Measurements from ENCODE around the gene MEIS2. TPM values are rescaled to one million over a fixed set of nuclear protein-coding genes. Genes with fewer than 3 reads are reported as not detected.

The MEIS2 gene
- polyA plus RNA-seq, 3 donors: 136 to 164 (median 145) TPM

DNA sequence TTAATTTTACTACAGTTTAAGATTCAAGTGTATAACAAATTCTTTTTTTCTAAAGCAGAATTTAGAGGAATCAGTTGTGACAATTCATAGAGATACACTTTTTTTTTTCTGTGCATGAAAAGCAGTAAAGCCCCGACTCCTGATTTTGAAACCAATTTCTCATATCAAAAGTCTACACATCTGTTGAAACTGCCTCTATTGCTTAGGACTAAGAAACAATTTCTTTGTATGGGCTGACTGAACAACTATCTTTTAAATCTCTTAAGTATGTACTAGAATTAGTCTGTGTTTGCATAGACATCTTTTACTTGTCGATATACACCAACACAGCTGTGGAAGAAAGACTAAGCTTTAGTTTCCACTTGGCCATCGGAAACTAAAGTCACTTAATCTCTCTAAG, 127.6 kb downstream of the MEIS2 start:
- no peak for DNase-seq (ENCODE audit: low read depth in 3 of 3, low spot score in 2 of 3)

DNA sequence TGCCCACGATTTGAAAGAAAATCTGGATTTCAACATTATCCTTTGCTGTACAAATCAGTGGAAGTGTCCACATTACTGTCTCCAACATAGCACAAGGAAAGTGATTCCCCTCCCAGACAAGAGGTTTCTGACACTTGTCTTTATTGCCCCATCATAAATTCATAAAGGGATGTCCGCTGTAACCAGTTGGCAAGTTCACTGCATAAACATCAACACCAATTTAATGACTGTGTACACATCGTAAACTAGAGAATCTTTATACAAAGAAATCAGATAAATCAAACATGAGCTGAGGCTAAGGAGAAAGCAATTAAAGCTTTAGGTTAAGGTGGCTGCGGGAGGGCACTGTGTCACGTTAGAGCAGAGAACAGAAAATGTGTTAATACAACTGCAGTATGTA, 129.8 kb downstream of the MEIS2 start:
- no peak for DNase-seq (ENCODE audit: low read depth in 3 of 3, low spot score in 2 of 3)

DNA sequence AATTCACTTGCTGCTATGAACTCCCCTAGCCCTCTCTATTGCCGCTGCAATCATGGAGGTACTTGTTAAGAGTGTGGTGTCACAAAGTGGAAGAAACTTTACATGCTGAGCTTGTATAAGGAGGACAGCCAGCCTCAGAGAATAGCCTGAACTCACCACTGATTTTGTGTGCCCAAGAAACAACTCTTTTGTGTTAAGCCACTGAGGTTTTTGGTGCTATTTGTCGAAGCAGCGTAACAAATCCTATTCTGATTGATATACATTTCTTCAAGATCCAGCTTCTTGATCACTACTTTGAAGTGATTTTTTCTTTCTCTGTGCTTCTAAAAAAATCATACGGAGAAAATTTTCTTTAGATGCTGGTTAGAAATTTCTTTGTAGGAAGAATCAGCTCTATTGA, 132.4 kb downstream of the MEIS2 start:
- DNase-seq (ENCODE audit: low read depth in 3 of 3, low spot score in 2 of 3): no peak

DNA sequence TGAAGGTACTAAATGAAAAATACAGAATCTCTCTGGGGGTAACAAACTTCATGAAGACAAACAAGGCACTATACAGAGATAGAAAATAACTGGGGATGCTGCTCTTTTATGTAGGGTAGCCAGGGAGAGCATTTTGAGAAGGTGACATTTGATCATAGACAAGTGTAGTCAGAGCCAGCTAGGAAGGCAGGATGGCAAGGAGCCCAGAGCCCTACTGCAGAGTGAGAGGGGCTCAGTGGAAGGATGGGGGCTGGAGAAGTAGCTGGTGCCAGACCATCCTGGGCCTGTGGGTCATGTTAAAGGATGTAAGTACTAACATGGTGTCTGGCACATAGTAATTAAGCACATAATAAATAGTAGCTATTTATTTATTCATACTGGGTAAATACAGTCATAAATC, 133.6 kb downstream of the MEIS2 start:
- DNase-seq (ENCODE audit: low read depth in 3 of 3, low spot score in 2 of 3): no peak

DNA sequence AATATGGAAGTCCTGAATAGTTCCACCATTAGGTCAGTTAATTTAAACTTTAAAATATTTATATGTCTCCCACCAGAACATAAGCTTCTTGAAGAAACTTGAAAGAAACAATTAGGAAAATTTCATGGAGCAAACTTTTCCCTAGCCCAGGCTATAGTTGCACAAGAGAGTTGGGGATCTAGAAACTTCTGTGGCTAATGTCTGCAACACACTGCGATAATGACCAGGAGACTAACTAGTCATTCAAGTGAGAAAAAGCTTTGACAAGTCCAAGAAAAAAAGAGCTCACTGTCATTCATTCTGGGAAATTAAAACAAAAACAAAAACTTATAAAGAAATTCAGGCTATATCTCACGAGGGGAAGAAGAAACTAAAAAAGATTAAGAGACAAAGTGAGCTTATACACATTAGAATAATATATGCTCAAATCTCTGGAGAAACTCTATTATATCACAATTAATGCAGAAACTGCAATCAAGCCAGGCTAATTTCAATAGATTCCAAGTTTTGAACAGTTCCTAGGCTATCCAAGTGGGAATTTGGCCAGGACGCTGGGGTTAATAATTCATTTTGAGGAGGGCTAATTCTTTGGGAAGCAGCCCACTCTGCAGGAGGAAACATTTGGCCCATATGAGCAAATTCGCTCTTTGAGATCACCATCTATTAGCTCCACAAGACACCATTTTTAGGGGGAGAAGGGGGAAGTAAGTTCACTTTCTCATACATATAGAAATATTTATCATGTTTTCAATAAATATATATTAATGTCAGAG, 134.6 kb downstream of the MEIS2 start:
- DNase-seq (ENCODE audit: low read depth in 3 of 3, low spot score in 2 of 3): no peak

DNA sequence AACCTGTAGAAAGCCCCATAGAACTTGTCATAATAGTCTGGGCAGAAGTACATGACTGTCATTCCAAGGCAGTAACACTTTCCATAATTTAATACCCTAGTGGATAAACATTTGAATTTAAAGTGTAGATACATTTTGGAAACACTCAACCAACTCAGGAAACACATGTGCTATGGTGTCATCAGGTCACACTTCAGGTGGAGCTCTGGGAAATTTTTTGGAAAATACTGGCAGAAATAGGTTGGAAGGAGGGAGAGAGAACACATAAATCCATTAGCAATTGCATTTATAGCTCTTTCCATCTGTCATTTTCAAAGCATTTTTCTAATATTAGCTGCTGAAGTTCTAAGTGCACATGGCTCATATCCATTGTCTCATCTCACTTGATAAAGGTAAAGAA, 135.7 kb downstream of the MEIS2 start:
- DNase-seq (ENCODE audit: low read depth in 3 of 3, low spot score in 2 of 3): no peak

DNA sequence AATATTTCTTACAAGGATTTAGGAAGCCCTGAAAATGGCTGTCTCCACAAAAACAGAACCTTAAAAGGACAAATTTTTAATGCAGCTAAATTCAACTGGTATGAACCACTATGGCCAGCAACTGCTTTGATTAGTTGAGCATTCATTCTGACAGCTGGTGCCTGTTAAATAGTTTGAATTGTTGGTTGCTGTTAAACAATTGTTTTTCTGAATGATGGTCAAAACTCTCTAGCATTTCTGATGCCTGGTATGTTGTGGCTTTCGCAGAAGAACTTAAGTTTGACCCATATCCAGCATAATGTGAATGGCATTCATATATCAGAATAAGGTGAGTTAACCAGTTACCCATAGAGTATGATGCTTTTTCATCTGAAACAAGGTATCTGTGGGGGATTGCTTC, 138.4 kb downstream of the MEIS2 start:
- no peak for DNase-seq (ENCODE audit: low read depth in 3 of 3, low spot score in 2 of 3)

DNA sequence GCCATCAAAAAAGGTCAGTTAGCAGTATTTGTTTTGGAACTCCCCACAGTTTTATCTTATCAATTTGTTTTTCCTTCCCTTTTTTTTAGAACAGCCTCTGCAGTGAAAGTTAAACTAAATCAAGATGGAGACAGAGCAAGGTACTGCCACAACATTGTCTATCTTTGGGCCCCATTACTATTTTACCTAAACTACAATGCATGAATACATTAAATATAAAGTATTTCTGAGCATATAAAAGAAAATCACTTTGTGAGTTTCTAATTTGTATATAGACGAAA, 139.5 kb downstream of the MEIS2 start:
- DNase-seq (ENCODE audit: low read depth in 3 of 3, low spot score in 2 of 3): no peak

DNA sequence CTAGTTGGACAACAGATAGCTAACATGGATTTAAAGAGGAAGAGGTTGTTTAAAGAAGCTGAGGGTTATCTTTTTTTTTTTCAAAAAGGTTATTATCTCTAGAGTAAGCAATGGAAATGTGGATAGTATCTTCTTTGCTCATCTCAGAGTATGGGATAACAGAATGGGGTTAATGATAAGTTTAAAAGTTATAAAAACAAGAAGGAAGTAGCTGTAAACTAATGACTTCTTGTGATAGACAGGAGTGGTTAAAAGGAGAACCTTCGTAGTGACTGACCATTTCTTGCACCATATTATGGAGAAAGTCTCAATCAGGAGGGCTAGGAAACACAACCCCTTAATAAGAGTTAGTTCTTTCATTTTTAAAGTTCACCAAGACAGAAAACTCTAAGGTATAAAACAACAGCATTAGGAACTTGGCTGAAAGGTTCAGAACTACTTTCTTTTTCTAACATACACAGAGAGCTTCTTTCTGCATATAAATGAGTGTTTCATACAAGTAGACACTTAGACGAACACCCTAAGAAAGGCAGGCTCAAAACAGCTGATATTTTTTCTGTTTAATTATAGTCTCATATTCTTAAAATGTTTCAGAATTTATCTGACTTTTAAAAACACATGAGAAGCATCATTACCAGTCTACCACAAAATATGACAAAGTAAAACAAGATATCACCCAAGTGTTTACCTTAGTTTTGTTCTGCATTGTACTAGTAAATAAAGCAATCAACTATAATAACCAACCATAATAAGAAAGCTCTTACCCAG, 140.0 kb downstream of the MEIS2 start:
- DNase-seq (ENCODE audit: low read depth in 3 of 3, low spot score in 2 of 3): no peak

DNA sequence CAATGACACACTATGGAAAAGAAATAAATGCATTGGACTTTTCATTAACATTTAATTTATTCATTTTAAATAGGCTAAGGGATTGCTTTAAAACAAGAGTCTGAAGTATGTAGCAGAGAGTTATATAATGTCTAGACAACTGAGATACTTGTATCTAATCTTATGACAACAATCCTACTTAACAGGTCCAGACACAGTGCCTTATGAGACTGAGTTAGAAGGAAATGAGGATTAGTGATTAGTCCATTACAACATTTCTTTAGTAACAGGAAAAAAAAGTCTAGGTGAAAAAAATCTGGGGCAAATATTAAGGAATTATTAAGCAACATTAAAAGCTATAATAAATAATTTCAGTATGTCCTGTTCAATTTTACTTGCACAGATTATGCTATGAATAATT, 140.6 kb downstream of the MEIS2 start:
- no peak for DNase-seq (ENCODE audit: low read depth in 3 of 3, low spot score in 2 of 3)

DNA sequence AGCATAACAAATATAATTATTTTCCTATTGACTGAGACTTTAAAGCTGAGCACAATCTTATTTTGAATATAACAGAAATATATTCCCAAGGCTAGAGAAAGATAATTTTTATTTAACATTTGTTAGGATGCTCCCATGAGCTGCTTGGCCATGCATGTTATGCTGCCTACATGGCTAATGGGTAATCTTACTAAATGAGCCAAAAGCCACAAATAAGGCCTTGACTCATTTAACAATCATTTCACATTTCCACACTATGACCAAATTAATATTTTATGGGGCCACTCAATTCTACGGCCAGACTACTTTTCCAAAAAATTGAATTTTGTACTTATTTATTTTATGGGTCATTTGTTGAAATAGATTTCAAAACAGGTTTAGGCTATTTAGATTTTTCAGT, 141.7 kb downstream of the MEIS2 start:
- DNase-seq (ENCODE audit: low read depth in 3 of 3, low spot score in 2 of 3): no peak

DNA sequence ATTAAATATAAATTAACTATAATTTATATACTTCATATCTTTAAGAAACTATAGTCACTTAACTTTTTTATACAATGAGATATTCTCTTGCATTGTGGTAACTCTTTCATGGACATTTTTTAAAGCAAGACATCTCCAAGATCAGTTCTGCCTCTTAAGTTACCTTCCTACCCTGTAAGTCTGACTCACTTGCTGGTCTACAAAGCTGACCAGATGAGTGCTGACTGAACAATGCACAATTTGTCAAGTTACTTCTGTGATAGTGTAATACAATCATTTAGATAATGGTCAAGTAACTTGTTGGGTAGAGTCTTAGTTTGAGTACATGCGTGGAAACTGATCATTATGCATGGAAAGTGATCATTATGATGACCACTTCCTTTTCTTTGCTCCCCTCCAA, 145.9 kb downstream of the MEIS2 start:
- DNase-seq (ENCODE audit: low read depth in 3 of 3, low spot score in 2 of 3): no peak

DNA sequence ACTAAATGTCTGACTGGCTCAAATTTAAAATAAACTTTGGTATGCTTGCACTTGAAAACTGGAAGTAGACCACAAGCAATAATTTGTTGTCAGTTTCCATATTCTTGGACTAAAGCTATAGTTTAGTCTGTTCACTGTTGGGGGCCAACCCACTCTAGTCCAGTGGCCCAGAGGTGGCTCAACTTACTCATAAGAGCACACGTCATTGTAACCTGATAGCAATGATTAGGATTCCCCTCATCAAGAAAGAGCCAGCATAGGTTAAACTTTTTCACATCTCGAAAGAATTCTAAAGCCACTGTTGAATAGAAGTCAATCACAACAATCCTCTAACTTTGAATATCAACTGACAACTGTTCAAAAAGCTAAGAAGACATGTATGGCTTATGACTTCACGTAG, 147.0 kb downstream of the MEIS2 start:
- DNase-seq (ENCODE audit: low read depth in 3 of 3, low spot score in 2 of 3): no peak

DNA sequence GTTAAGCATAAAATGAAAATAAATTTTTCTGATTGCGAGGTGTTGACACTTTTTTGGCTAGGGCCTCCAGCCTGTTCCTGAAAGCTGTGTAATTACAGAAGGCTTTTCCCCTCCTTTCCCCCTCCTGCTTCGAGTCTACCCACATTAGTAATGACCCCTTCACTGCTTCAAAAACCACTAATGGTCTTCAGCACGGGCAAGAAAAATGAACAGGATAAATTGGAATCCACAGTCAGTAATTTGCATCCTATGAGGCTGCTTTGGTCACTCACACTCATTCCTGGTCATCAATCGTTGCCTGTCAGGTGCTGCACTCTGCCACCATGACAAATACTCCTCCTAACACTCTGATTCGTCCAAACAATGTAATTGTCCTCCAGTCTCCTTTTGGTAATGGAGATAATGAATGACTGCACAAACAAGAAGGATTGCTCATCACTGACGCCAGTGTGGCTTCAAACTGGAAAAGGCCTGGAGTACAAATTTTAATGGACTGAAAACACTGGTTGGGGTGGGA, 148.6 kb downstream of the MEIS2 start:
- no peak for DNase-seq (ENCODE audit: low read depth in 3 of 3, low spot score in 2 of 3)

DNA sequence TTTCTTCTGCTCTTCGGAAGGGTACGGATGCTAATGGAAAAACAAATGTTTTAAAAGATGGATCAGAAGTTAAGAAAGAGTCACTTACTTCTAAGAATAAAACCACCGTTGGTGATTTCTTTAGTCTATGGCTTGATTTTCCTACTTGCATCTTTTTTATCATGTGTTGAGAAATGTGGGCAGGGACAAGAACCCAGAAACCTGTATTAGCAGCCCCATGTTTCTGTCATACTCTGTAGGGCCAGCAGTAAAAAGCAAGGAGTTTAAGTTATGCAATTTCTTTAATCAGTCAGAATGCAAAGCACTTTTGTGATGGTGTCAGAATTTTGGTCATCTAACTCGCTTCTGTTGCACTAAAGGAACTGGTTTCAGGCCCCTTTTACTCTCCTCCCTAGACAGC, 150.0 kb downstream of the MEIS2 start:
- no peak for DNase-seq (ENCODE audit: low read depth in 3 of 3, low spot score in 2 of 3)

DNA sequence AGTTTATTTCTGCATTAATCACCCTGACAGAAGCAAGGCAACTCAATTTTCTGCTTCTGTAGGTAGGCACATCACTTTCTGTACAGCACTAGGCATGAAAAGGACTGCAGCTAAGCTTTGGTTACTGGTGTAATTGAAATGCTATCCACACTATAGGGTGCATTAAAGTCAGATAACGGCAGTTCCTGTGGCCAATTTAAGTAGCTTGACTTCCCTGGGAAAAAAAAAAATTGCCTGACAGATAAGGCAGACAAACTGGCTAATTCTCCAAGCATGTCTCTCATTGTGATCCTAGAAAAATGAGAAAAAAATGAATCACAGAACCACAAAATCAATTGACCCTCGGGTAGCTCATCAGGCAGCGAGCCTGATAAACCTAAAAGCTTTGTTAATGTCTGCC, 151.4 kb downstream of the MEIS2 start:
- no peak for DNase-seq (ENCODE audit: low read depth in 3 of 3, low spot score in 2 of 3)

DNA sequence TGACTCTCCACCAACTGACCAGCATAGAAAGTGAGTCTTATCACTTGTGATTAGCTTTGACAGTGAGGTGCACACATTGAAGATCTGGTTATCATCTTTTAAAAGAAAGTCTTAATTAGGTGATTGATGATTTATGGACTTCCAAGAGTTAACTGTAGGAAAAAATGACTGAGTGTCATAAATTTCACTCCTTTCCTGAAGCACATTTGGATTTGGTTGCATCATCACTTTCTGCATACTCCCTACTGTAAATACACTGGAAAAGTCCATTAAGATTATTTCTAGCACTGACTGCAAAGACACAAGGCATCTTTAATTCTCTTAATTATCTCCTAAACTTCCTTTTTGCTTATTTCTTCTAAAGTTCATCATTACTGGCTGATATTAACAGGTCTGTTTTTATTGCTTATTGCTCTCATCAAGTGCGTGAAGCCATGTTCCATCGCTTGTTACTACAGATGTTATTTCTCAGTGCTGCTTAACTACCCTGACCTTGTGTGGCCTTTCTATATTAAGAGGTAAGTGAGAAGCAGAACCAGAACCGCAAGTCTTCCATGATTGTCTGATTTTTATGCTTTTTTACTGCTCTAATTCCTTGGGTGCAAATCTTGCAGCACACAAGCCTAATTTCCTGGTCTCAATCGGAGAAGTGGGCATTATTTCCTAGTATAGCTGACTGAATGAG, 153.2 kb downstream of the MEIS2 start:
- no peak for DNase-seq (ENCODE audit: low read depth in 3 of 3, low spot score in 2 of 3)

DNA sequence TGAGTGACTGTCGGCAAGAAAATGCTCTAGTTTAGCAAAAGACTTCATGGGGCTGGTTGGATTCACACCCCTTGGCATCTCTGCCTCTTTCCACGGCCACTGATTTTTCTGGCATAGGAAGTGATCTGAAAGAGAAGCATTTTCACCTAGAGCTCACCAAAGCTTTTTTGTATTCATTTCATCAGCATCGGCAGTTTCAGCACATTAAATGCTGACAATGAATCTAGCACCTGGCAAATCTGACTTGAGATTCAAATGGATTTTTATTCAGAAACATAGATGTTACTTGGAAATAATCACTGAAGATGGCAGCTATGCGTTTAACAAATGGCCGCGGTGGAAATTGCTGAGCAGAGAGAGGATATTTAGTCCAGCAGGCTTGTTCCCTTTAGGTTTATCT, 155.9 kb downstream of the MEIS2 start:
- DNase-seq (ENCODE audit: low read depth in 3 of 3, low spot score in 2 of 3): no peak

DNA sequence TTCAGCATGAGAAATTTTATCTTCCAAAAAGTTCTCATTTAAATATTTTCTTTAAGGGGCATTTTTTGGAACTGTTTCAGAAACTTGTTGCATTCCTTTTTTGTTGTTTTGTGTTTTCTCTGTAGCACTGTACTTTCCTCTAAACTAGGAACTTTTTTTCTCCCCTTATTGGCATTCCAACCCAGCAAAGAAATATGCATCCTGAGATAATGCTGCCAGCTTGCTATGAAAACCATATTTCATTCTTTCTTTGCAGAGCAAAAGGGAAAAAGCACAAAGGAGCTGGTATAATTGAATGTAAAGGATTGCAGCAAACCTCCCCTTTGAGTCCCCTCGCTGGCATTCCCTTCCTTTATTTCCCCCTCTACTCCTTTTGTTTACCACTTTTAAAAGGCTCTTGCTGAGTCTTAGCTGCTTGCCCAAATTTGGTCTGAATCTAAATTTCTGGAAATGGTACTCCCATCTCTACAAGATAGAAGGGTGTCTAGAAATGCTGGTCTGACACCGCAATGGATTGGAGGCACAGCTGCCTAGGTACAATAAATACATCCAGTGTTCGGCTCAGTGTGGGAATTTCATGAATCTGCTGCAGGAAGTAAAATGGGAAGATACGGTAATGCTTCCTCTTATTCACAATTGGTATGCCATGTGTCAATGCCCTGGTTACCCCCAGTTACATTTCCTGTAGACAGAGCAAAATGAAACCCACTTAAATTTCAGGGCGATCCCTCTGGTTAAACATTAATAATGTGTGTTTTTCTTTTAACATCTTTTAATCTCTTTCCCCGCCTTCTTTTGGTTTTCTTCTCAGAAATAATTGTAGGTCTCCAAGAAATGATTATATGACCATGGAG, 156.6 kb downstream of the MEIS2 start:
- no peak for DNase-seq (ENCODE audit: low read depth in 3 of 3, low spot score in 2 of 3)

DNA sequence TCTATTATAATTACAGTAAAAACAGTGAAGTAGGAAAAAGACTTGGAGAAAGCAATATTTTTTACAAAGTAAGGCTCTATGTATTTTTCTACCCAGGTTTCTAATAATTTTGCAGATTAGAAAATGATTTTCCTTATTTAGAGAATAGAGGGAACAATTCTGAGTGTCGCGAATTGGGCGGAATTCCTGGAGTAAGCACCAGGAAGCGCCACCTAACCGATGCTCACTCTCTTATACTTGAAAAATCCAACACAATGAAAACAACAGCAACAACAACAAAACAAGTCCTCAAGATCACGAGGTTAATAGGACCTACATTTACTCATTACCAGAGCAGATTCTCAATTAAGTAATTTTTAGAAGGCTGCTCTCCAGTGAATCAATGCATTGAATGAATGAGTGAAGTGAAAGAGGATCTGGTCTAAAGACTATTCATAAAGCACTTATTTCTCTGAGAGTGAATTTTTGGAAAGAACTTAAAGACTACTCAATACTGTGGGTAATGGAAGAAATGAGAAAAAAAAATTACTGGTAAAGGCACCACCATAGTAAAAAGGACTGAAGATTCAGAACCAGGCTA, 158.0 kb downstream of the MEIS2 start:
- no peak for DNase-seq (ENCODE audit: low read depth in 3 of 3, low spot score in 2 of 3)

DNA sequence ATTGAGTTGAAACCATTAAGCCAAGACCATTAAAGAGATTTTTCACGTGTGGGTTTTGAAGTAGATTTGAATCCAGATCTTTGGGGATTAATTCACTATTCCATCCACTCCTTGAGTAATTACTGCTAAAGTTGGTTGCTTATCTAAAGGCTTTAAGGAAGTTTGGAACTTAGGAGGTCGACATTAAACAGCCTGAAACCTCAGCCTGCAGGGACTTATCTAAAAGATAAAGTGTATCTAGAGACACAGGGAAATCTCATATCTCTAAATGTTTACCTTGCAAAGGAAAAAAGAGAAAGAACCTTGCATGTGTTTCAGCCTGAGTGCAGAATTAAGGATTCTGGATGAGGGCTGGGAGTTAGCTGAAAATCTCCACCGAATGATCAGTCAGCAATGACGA, 158.6 kb downstream of the MEIS2 start:
- DNase-seq (ENCODE audit: low read depth in 3 of 3, low spot score in 2 of 3): no peak

Measured in right renal cortex interstitium (tissue), 3 donors.